Gastroesophageal sphincter (tissue), 3 donors: ENCODE results near the gene FBXW11.

Source experiments
- CTCF ChIP-seq, 4 experiments: fragments of 200-600 bp in 2 of 4; fragments of 450-650 bp in 2 of 4; sonication (generic) in 1 of 4; IDR thresholded peaks; one replicate each; pipeline ENCODE4 v1.5.1; 2017 to 2019; ENCODE audit warnings: antibody characterized with exemption in 4 of 4, mild to moderate bottlenecking in 2 of 4, moderate library complexity in 2 of 4
- EP300 ChIP-seq: sonication (generic); formaldehyde crosslinking; IDR thresholded peaks from one replicate; pipeline ENCODE4 v1.6.1; 2017; ENCODE audit warnings: antibody characterized with exemption, mild to moderate bottlenecking
- POLR2A ChIP-seq, 2 donors: fragments of 450-650 bp; IDR thresholded peaks; one replicate each; pipeline ENCODE4 v1.6.1; 2017; ENCODE audit warnings: antibody characterized with exemption in 2 of 2, mild to moderate bottlenecking in 2 of 2, moderate library complexity in 1 of 2
- POLR2AphosphoS5 ChIP-seq: sonication (generic); formaldehyde crosslinking; IDR thresholded peaks from one replicate; pipeline ENCODE4 v1.6.1; 2017; ENCODE audit warnings: antibody characterized with exemption

GRCh38 chr5:171830686-171831085 lies 175.8 kb downstream of the FBXW11 start:
- no peak for TF ChIP-seq CTCF (IDR thresholded peaks at IDR 0.05)
- TF ChIP-seq POLR2A (IDR thresholded peaks at IDR 0.05) = no peak
- TF ChIP-seq POLR2AphosphoS5 = no peak
- TF ChIP-seq EP300 = no peak
